HEK293T (cell line): ENCODE measurements around the gene RFX4.

Experiments
- FOXA1 ChIP-seq: fragments of 450-650 bp; IDR thresholded peaks from 2 replicates; pipeline ENCODE4 v1.6.1; 2016; ENCODE audit warnings: mild to moderate bottlenecking
- PKNOX1 ChIP-seq: fragments of 450-650 bp; IDR thresholded peaks from 2 replicates; pipeline ENCODE4 v1.6.1; 2016
- TARDBP ChIP-seq: fragments of 450-650 bp; IDR thresholded peaks from 2 replicates; pipeline ENCODE4 v1.6.1; 2016

GRCh38 chr12:106644335-106645073 is 61.7 kb downstream of the RFX4 start:
- no peak for TF ChIP-seq PKNOX1
- no peak for TF ChIP-seq FOXA1
- no peak for TF ChIP-seq TARDBP
